Ureter (tissue), 1 donor: ENCODE results near the gene GPC4. TPM values are rescaled to one million over a fixed set of nuclear protein-coding genes. Genes with fewer than 3 reads are reported as not detected.
"Not testable (repeated sequence)": the region's sequence is repeated elsewhere in the genome, so short reads cannot be mapped to it uniquely, and the experiment has no call there.

Experiments
- DNase-seq: peaks from one replicate; pipeline ENCODE4 v3.0.0-alpha.2; 2020; ENCODE audit warnings: low spot score
- total RNA-seq: library from RNA; stranded (reverse); gene quantifications from one replicate; pipeline ENCODE4 v1.2.4, GENCODE V29; 2023
- donor health status: DM: yes; HTN: yes; CAD: no.

Gene GPC4
- total RNA-seq, 1 donor from 2014 or later, result 8.0 TPM

- no peak for DNase-seq
Measured at GRCh38 chrX:133369065-133369464, 46.2 kb downstream of the GPC4 start.

- DNase-seq, result no peak
Measured at GRCh38 chrX:133366735-133367134, 48.6 kb downstream of the GPC4 start.

GRCh38 chrX:133365871-133366611 is 49.2 kb downstream of the GPC4 start:
- no peak for DNase-seq

- DNase-seq, result no peak
Measured at GRCh38 chrX:133364865-133365264, 50.4 kb downstream of the GPC4 start.

GRCh38 chrX:133364196-133364595 is 51.1 kb downstream of the GPC4 start:
- DNase-seq, result no peak

- DNase-seq, result no peak
Measured at GRCh38 chrX:133362538-133362937, 52.8 kb downstream of the GPC4 start.

- DNase-seq, result no peak
Measured at GRCh38 chrX:133359466-133359865, 55.8 kb downstream of the GPC4 start.

- DNase-seq, result no peak
Measured at GRCh38 chrX:133353233-133353632, 62.1 kb downstream of the GPC4 start.

- no peak for DNase-seq
Measured at GRCh38 chrX:133350751-133351150, 64.5 kb downstream of the GPC4 start.

- DNase-seq, result no peak
Measured at GRCh38 chrX:133346026-133346425, 69.3 kb downstream of the GPC4 start.

GRCh38 chrX:133339566-133339965 is 75.7 kb downstream of the GPC4 start:
- no peak for DNase-seq

GRCh38 chrX:133337250-133337649 is 78.0 kb downstream of the GPC4 start:
- DNase-seq, result peak; percentile 52

GRCh38 chrX:133335027-133335426 is 80.3 kb downstream of the GPC4 start:
- DNase-seq, result no peak

GRCh38 chrX:133333154-133333750 is 82.0 kb downstream of the GPC4 start:
- DNase-seq, result no peak

- DNase-seq, result no peak
Measured at GRCh38 chrX:133332737-133333136, 82.6 kb downstream of the GPC4 start.

GRCh38 chrX:133330956-133331355 is 84.3 kb downstream of the GPC4 start:
- no peak for DNase-seq

GRCh38 chrX:133325422-133325821 is 89.9 kb downstream of the GPC4 start:
- DNase-seq, result no peak

GRCh38 chrX:133323431-133323830 is 91.9 kb downstream of the GPC4 start:
- DNase-seq, result no peak

GRCh38 chrX:133322269-133322668 is 93.0 kb downstream of the GPC4 start:
- not testable (repeated sequence) for DNase-seq

GRCh38 chrX:133321451-133321850 is 93.8 kb downstream of the GPC4 start:
- no peak for DNase-seq

- no peak for DNase-seq
Measured at GRCh38 chrX:133314281-133314680, 101.0 kb downstream of the GPC4 start.

GRCh38 chrX:133308499-133308897 is 106.8 kb downstream of the GPC4 start:
- no peak for DNase-seq

GRCh38 chrX:133307637-133308498 is 107.4 kb downstream of the GPC4 start:
- DNase-seq, result no peak
